Measurements from ENCODE around the gene ORAI3. TPM values are rescaled to one million over a fixed set of nuclear protein-coding genes. Genes with fewer than 3 reads are reported as not detected.

Gene ORAI3
- total and polyA plus RNA-seq, 2 of the 13 experiments (the other 11 are each of a cell fraction or from before 2014, with no cell fraction given), result 11.4 to 32.0 TPM

DNA sequence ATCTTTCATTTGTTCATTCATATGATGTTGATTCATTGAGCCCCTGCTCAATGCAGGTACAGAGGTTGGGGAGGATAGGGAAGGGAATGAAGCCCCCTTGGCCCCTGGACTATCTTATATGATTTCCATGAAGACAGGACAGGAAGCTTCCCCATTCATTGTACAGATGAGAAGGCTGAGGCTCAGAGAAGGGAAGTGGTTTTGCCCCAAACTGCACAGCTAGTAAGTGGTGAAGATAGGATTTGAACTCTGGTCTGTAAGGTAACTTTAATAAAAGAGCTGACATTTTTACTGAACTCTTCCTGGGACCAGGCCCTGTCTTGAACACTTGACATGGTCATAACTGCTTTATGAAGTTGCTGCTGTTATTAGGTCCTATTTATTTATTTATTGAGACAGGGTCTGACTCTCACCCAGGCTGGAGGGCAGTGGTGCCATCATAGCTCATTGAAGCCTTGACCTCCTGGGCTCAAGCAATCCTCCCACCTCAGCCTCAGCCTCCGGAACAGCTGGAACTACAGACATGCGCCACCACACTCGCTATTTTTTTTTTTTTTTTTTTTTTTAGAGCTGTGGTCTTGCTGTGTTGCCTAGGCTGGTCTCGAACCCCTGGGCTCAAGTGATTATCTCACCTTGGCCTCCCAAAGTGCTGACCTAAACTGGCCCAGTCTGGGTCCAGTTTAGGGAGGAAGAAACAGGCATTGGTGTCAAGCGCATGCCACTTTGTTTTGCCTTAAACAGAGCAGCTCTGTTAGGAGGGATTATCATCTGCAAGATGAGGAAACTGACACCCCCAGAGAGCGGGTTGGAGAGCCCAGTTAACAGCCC lies 47.5 kb upstream of the ORAI3 start:
- BruUV-seq (replicated peaks), result TSS peak; percentile 91
- ATAC-seq (no peak), DNase-seq (ENCODE audit: low spot score) (peak; percentile 26), FAIRE-seq (no peak)
- CTCF ChIA-PET (ENCODE audit: low intra/inter-chr PET ratio, low total read pairs), result interaction anchor here (0.6 to 2.1 kb wide), 2 partner anchors 56 to 94 kb away, joined by 3 to 25 read pairs; no protein-coding TSS in a partner anchor
- Histone ChIP-seq H3K4me3 (replicated peaks in 1 of 3; ENCODE audit: insufficient read depth in 1 of 3, low read depth in 2 of 3, low read length in 3 of 3) (peak overlapping the region; percentile 57 to 77 (median 58)), H3K79me2 (ENCODE audit: insufficient read depth, low read length) (no peaks in the 10 kb centered on the region), H3K4me2 (ENCODE audit: low read depth, low read length) (peak overlapping the region; percentile 81), H3K27me3 (ENCODE audit: control insufficient read depth in 1 of 2, insufficient read depth in 2 of 2, low read length in 2 of 2) (no peaks in the 10 kb centered on the region), H3K9ac (ENCODE audit: insufficient read depth, low read depth, low read length) (peak overlapping the region; percentile 68), H3K9me3 (ENCODE audit: low read length) (no peaks in the 10 kb centered on the region), H3K27ac (ENCODE audit: extremely low read length, insufficient read depth, low read length) (peak overlapping the region; percentile 64), H3K36me3 (replicated peaks in 1 of 2; ENCODE audit: control insufficient read depth in 1 of 2, insufficient read depth in 2 of 2, low read length in 2 of 2) (no peaks in the 10 kb centered on the region), H4K20me1 (ENCODE audit: insufficient read depth, low read length) (no peaks in the 10 kb centered on the region), H3K4me1 (ENCODE audit: insufficient read depth, low read length) (peaks cover 73% of the 10 kb centered on the region), H2AFZ (ENCODE audit: low read length) (no peak overlapping the region)
- 8% methylated on average over 5 of the region's 6 CpGs for WGBS (ENCODE audit: low lambda C conversion rate)
- in situ Hi-C loops (cut with HindIII; ENCODE audit: extremely low pct_ligation_motif_present, low pct_unique_long_range_greater_than_20kb) (no loop called here), intact Hi-C loops (cut with micrococcal nuclease; ENCODE audit: unreplicated experiment) (loop anchor here (2.0 kb wide), 1 partner anchor 57 kb away; no protein-coding TSS in a partner anchor)
- POLR2A ChIA-PET, result interaction anchor here (0.6 to 3.6 kb wide), 19 partner anchors 8 to 278 kb away, joined by 3 to 29 read pairs (median 4); partner anchors contain the start of genes BCL7C, FBXL19, FUS and KAT8
- TF ChIP-seq ZNF362 (CRISPR knock-in tag; IDR thresholded peaks at IDR 0.05; ENCODE audit: borderline replicate concordance) (peak; percentile 90), ZNF792 (CRISPR knock-in tag; IDR thresholded peaks at IDR 0.05) (no peak), SP4 (CRISPR knock-in tag; IDR thresholded peaks at IDR 0.05) (0 out of 2 replicates have a peak, but pooled peaks have one; percentile 47), ZNF121 (CRISPR knock-in tag; IDR thresholded peaks at IDR 0.05) (0 out of 2 replicates have a peak, but pooled peaks have one; percentile 9), SP5 (CRISPR knock-in tag; IDR thresholded peaks at IDR 0.05; ENCODE audit: borderline replicate concordance, low read depth) (peak; percentile 14; the same call in 1 of the 2 replicates), GLI4 (CRISPR knock-in tag; IDR thresholded peaks at IDR 0.05; ENCODE audit: borderline replicate concordance) (0 out of 2 replicates have a peak, but pooled peaks have one; percentile 43), ZNF883 (CRISPR knock-in tag; IDR thresholded peaks at IDR 0.05; ENCODE audit: not compliant biosample characterization) (peak; percentile 12), PATZ1 (CRISPR knock-in tag; IDR thresholded peaks at IDR 0.05) (peak; percentile 52; the same call in 1 of the 2 replicates), BCL3 (CRISPR knock-in tag; IDR thresholded peaks at IDR 0.05) (0 out of 2 replicates have a peak, but pooled peaks have one; percentile 31), ZNF205 (CRISPR knock-in tag; IDR thresholded peaks at IDR 0.05) (peak; percentile 9; the same call in 1 of the 2 replicates), SIX1 (CRISPR knock-in tag; IDR thresholded peaks at IDR 0.05; ENCODE audit: borderline replicate concordance) (no peak), MED1 (CRISPR knock-in tag; IDR thresholded peaks at IDR 0.05) (no peak), LCORL (IDR thresholded peaks at IDR 0.05) (no peak), LCORL (CRISPR knock-in tag; IDR thresholded peaks at IDR 0.05) (no peak)
- TF ChIP-seq, protein P1, sequence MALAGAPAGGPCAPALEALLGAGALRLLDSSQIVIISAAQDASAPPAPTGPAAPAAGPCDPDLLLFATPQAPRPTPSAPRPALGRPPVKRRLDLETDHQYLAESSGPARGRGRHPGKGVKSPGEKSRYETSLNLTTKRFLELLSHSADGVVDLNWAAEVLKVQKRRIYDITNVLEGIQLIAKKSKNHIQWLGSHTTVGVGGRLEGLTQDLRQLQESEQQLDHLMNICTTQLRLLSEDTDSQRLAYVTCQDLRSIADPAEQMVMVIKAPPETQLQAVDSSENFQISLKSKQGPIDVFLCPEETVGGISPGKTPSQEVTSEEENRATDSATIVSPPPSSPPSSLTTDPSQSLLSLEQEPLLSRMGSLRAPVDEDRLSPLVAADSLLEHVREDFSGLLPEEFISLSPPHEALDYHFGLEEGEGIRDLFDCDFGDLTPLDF (CRISPR knock-in tag; IDR thresholded peaks at IDR 0.05), result 0 out of 2 replicates have a peak, but pooled peaks have one; percentile 10
